HL-60 (cell line): Measurements from ENCODE around the gene IQSEC1.

ENCODE experiments used
- CTCF ChIP-seq: IDR thresholded peaks from one replicate; pipeline ENCODE4 v1.5.1; 2011; ENCODE audit warnings: low read length, control low read depth, inconsistent platforms; ENCODE audit not compliant: insufficient read depth
- GABPA ChIP-seq: IDR thresholded peaks from 2 replicates; pipeline ENCODE4 v1.6.1; 2012; ENCODE audit warnings: low read depth
- REST ChIP-seq: IDR thresholded peaks from 2 replicates; pipeline ENCODE4 v1.6.1; 2012; ENCODE audit warnings: low read depth; ENCODE audit not compliant: insufficient replicate concordance
- SPI1 ChIP-seq: IDR thresholded peaks from 2 replicates; pipeline ENCODE4 v1.6.1; 2012; ENCODE audit warnings: low read depth, mild to moderate bottlenecking, borderline replicate concordance

- TF ChIP-seq CTCF (no peak), GABPA (no peak), REST (no peak), SPI1 (no peak)
Observed at GRCh38 chr3:13052191-13052820, 20.9 kb downstream of the IQSEC1 start.
